DOHH2 (cell line): ENCODE results near the gene HENMT1.
"Not testable (repeated sequence)": the region's sequence is repeated elsewhere in the genome, so short reads cannot be mapped to it uniquely, and the experiment has no call there.

Experiments
- H3F3A ChIP-seq: fragments of 200-600 bp; sonication (generic), shearing (Covaris generic); 2 replicates; pipeline ENCODE4 v1.6.0; 2016; ENCODE audit warnings: antibody characterized with exemption, mild to moderate bottlenecking; ENCODE audit not compliant: control insufficient read depth, insufficient read depth
- H3K27ac ChIP-seq: fragments of 200-600 bp; sonication (generic); 2 replicates; pipeline ENCODE4 v1.5.1; 2014; ENCODE audit warnings: low read depth, mild to moderate bottlenecking, low read length, moderate library complexity
- H3K27me3 ChIP-seq: fragments of 200-600 bp; sonication (generic); 2 replicates; pipeline ENCODE4 v1.6.1; 2014; ENCODE audit warnings: mild to moderate bottlenecking, low read length, mixed read lengths; ENCODE audit not compliant: control insufficient read depth
- H3K36me3 ChIP-seq: fragments of 200-600 bp; sonication (generic); 2 replicates; pipeline ENCODE4 v1.6.1; 2014; ENCODE audit warnings: mild to moderate bottlenecking, low read length, moderate library complexity, mixed read lengths; ENCODE audit not compliant: control insufficient read depth
- H3K4me1 ChIP-seq: fragments of 200-600 bp; sonication (generic); 2 replicates; pipeline ENCODE4 v1.6.1; 2014; ENCODE audit warnings: mild to moderate bottlenecking, low read length, mixed read lengths; ENCODE audit not compliant: control insufficient read depth
- H3K4me2 ChIP-seq: fragments of 200-600 bp; sonication (generic); 2 replicates; pipeline ENCODE4 v1.6.0; 2014; ENCODE audit warnings: mild to moderate bottlenecking, low read length, moderate library complexity
- H3K4me3 ChIP-seq: fragments of 200-600 bp; sonication (generic); 2 replicates; pipeline ENCODE4 v1.5.1; 2014; ENCODE audit warnings: mild to moderate bottlenecking, low read length, mixed read lengths
- H3K79me2 ChIP-seq: fragments of 200-600 bp; sonication (generic); 2 replicates; pipeline ENCODE4 v1.6.1; 2014; ENCODE audit warnings: mild to moderate bottlenecking, low read length, mixed read lengths; ENCODE audit not compliant: control insufficient read depth
- H3K9me2 ChIP-seq: fragments of 200-600 bp; sonication (generic); replicated peaks from 2 replicates; pipeline ENCODE4 v1.6.1; 2014; ENCODE audit warnings: mild to moderate bottlenecking, low read length, mixed read lengths; ENCODE audit not compliant: control insufficient read depth
- H3K9me3 ChIP-seq: fragments of 200-600 bp; sonication (generic); 2 replicates; pipeline ENCODE4 v1.6.1; 2014; ENCODE audit warnings: antibody characterized with exemption, low read length, mixed read lengths; ENCODE audit not compliant: control insufficient read depth, insufficient read depth
- H4K20me1 ChIP-seq: fragments of 200-600 bp; sonication (generic); 2 replicates; pipeline ENCODE4 v1.6.0; 2014; ENCODE audit warnings: low read depth, mild to moderate bottlenecking, antibody characterized with exemption, low read length, moderate library complexity; ENCODE audit not compliant: control insufficient read depth, insufficient read depth
- CTCF ChIP-seq: fragments of 200-600 bp; sonication (generic); IDR thresholded peaks from one replicate; pipeline ENCODE4 v1.5.1; 2014; ENCODE audit warnings: antibody characterized with exemption, mild to moderate bottlenecking, low read depth, low read length; ENCODE audit not compliant: poor library complexity, severe bottlenecking
- EZH2phosphoT487 ChIP-seq: fragments of 200-600 bp; sonication (generic); IDR thresholded peaks from 2 replicates; pipeline ENCODE4 v1.6.1; 2017; ENCODE audit warnings: borderline replicate concordance, mild to moderate bottlenecking, antibody characterized with exemption, low read length, moderate library complexity, mixed read lengths

HENMT1 gene

GRCh38 chr1:108685529-108685928 is 24.6 kb upstream of the HENMT1 start:
- peaks cover 1% of the 10 kb centered on the region for H3K79me2 ChIP-seq
- H3K27ac ChIP-seq = no peak overlapping the region
- no peaks in the 10 kb centered on the region; the same call in 1 of the 2 replicates for H3K36me3 ChIP-seq
- H3K4me1 ChIP-seq = peaks cover 6% of the 10 kb centered on the region
- no peaks in the 10 kb centered on the region for H3K9me2 ChIP-seq
- H3F3A ChIP-seq = no peaks in the 10 kb centered on the region; the same call in 1 of the 2 replicates
- TF ChIP-seq CTCF = no peak
- no peak for TF ChIP-seq EZH2phosphoT487
- no peaks in the 10 kb centered on the region; the same call in 1 of the 2 replicates for H4K20me1 ChIP-seq
- no peaks in the 10 kb centered on the region for H3K9me3 ChIP-seq
- H3K4me2 ChIP-seq = no peak overlapping the region
- 0 out of 2 replicates have a peak, but pooled peaks cover 2% of the 10 kb centered on the region for H3K27me3 ChIP-seq
- no peak overlapping the region for H3K4me3 ChIP-seq

- not testable (repeated sequence) for H3F3A ChIP-seq, H3K27ac ChIP-seq, H3K36me3 ChIP-seq, H3K9me2 ChIP-seq, H3K79me2 ChIP-seq, H3K4me2 ChIP-seq, H3K4me1 ChIP-seq, H4K20me1 ChIP-seq, H3K9me3 ChIP-seq, H3K4me3 ChIP-seq, H3K27me3 ChIP-seq
Measured at GRCh38 chr1:108681701-108682100, 20.8 kb upstream of the HENMT1 start.

GRCh38 chr1:108679586-108680213 is 18.8 kb upstream of the HENMT1 start:
- no peaks in the 10 kb centered on the region for H4K20me1 ChIP-seq
- no peaks in the 10 kb centered on the region for H3K4me1 ChIP-seq
- H3K27ac ChIP-seq = no peak overlapping the region
- H3K27me3 ChIP-seq = 0 out of 2 replicates have a peak, but pooled peaks cover 2% of the 10 kb centered on the region
- no peaks in the 10 kb centered on the region for H3K9me3 ChIP-seq
- no peaks in the 10 kb centered on the region for H3K9me2 ChIP-seq
- H3K36me3 ChIP-seq = no peaks in the 10 kb centered on the region
- no peak overlapping the region for H3K4me2 ChIP-seq
- H3F3A ChIP-seq = no peaks in the 10 kb centered on the region
- TF ChIP-seq EZH2phosphoT487 (no peak), CTCF (no peak)
- no peaks in the 10 kb centered on the region for H3K79me2 ChIP-seq
- no peak overlapping the region for H3K4me3 ChIP-seq

GRCh38 chr1:108678706-108679105 is 17.8 kb upstream of the HENMT1 start:
- Histone ChIP-seq H4K20me1 (no peaks in the 10 kb centered on the region), H3K27ac (no peak overlapping the region), H3K9me3 (no peaks in the 10 kb centered on the region), H3K4me3 (no peak overlapping the region), H3K4me2 (no peak overlapping the region), H3K27me3 (no peaks in the 10 kb centered on the region), H3K4me1 (no peaks in the 10 kb centered on the region), H3K36me3 (no peaks in the 10 kb centered on the region), H3F3A (no peaks in the 10 kb centered on the region), H3K9me2 (no peaks in the 10 kb centered on the region), H3K79me2 (no peaks in the 10 kb centered on the region)
- TF ChIP-seq EZH2phosphoT487 = no peak
- no peak for TF ChIP-seq CTCF
